Suprapubic skin (tissue), 4 donors: Measurements from ENCODE around the gene PARP1. TPM values are rescaled to one million over a fixed set of nuclear protein-coding genes. Genes with fewer than 3 reads are reported as not detected.

ENCODE experiments used
- DNase-seq, 2 donors: peaks; one replicate each; pipeline ENCODE4 v3.0.0-alpha.2; 2019; ENCODE audit warnings: low spot score in 2 of 2
- H3K27ac ChIP-seq: fragments of 200-600 bp; sonication (generic); one replicate; pipeline ENCODE4 v1.5.1; 2019
- H3K27me3 ChIP-seq: fragments of 200-600 bp; sonication (generic); one replicate; pipeline ENCODE4 v1.5.1; 2019
- H3K36me3 ChIP-seq: fragments of 200-600 bp; sonication (generic); one replicate; pipeline ENCODE4 v1.5.1; 2019
- H3K4me1 ChIP-seq: fragments of 200-600 bp; sonication (generic); one replicate; pipeline ENCODE4 v1.5.1; 2019
- H3K4me3 ChIP-seq: fragments of 200-600 bp; sonication (generic); one replicate; pipeline ENCODE4 v1.5.1; 2019; ENCODE audit warnings: mild to moderate bottlenecking
- H3K9me3 ChIP-seq: fragments of 200-600 bp; sonication (generic); one replicate; pipeline ENCODE4 v1.5.1; 2019
- CTCF ChIP-seq, 2 donors: fragments of 200-600 bp in 1 of 2; fragments of 450-650 bp in 1 of 2; sonication (generic) in 1 of 2; IDR thresholded peaks; one replicate each; pipeline ENCODE4 v1.5.1; 2016 to 2019; ENCODE audit warnings: antibody characterized with exemption in 2 of 2, mild to moderate bottlenecking in 1 of 2, moderate library complexity in 1 of 2
- EP300 ChIP-seq: sonication (generic); formaldehyde crosslinking; IDR thresholded peaks from one replicate; pipeline ENCODE4 v1.6.1; 2017; ENCODE audit warnings: antibody characterized with exemption
- POLR2A ChIP-seq, 2 donors: fragments of 450-650 bp; IDR thresholded peaks; one replicate each; pipeline ENCODE4 v1.6.1; 2017; ENCODE audit warnings: antibody characterized with exemption in 2 of 2, mild to moderate bottlenecking in 2 of 2, moderate library complexity in 2 of 2
- POLR2AphosphoS5 ChIP-seq, 3 donors: sonication (generic); formaldehyde crosslinking; IDR thresholded peaks; one replicate each; pipeline ENCODE4 v1.6.1; 2017; ENCODE audit warnings: antibody characterized with exemption in 3 of 3
- WGBS: methylation state at CpG from one replicate; pipeline ENCODE4 v1.1.5; 2018; 5-methylcytosine and 5-hydroxymethylcytosine counted together
- total RNA-seq, 4 donors: library from RNA; depleted of rRNA; stranded (reverse); fragments of >200 nt; gene quantifications; one replicate each; pipeline ENCODE4 v1.1.0, GENCODE V29; 2016

PARP1 gene
- total RNA-seq, 4 donors from 2014 or later: 55.7 to 70.0 (median 60.6) TPM

GRCh38 chr1:226355669-226356551 lies 52.0 kb downstream of the PARP1 start:
- Histone ChIP-seq H3K27me3 (no peaks in the 10 kb centered on the region), H3K36me3 (peaks cover 16% of the 10 kb centered on the region), H3K27ac (no peak overlapping the region), H3K4me1 (no peaks in the 10 kb centered on the region), H3K4me3 (no peak overlapping the region), H3K9me3 (no peaks in the 10 kb centered on the region)
- DNase-seq: no peak
- WGBS: 78% methylated on average over 6 of the region's 6 CpGs
- TF ChIP-seq EP300: no peak
- TF ChIP-seq CTCF (IDR thresholded peaks at IDR 0.05): no peak
- no peak for TF ChIP-seq POLR2AphosphoS5 (IDR thresholded peaks at IDR 0.05)
- no peak for TF ChIP-seq POLR2A (IDR thresholded peaks at IDR 0.05)

GRCh38 chr1:226355016-226355415 lies 52.9 kb downstream of the PARP1 start:
- Histone ChIP-seq H3K9me3 (no peaks in the 10 kb centered on the region), H3K4me1 (no peaks in the 10 kb centered on the region), H3K27me3 (no peaks in the 10 kb centered on the region), H3K27ac (no peak overlapping the region), H3K36me3 (peaks cover 10% of the 10 kb centered on the region), H3K4me3 (no peak overlapping the region)
- WGBS: 96% methylated on average over 9 of the region's 10 CpGs
- TF ChIP-seq CTCF (IDR thresholded peaks at IDR 0.05) (no peak), EP300 (no peak), POLR2A (IDR thresholded peaks at IDR 0.05) (no peak)
- no peak for DNase-seq

- TF ChIP-seq POLR2A (IDR thresholded peaks at IDR 0.05) (no peak), CTCF (IDR thresholded peaks at IDR 0.05) (no peak), EP300 (no peak), POLR2AphosphoS5 (IDR thresholded peaks at IDR 0.05) (no peak)
- H3K27me3 ChIP-seq: no peaks in the 10 kb centered on the region
- H3K9me3 ChIP-seq: no peaks in the 10 kb centered on the region
- 58% methylated on average over 14 of the region's 15 CpGs for WGBS
- no peak for DNase-seq
- H3K36me3 ChIP-seq: no peaks in the 10 kb centered on the region
- H3K27ac ChIP-seq: no peak overlapping the region
- no peaks in the 10 kb centered on the region for H3K4me1 ChIP-seq
- no peak overlapping the region for H3K4me3 ChIP-seq
These were observed 54.0 kb downstream of the PARP1 start for GRCh38 chr1:226353698-226354525.

- no peak overlapping the region for H3K4me3 ChIP-seq
- H3K27me3 ChIP-seq: no peaks in the 10 kb centered on the region
- H3K27ac ChIP-seq: no peak overlapping the region
- no peaks in the 10 kb centered on the region for H3K4me1 ChIP-seq
- no peak for DNase-seq
- H3K9me3 ChIP-seq: no peaks in the 10 kb centered on the region
- 91% methylated on average over 3 of the region's 3 CpGs for WGBS
- H3K36me3 ChIP-seq: no peaks in the 10 kb centered on the region
- no peak for TF ChIP-seq POLR2A (IDR thresholded peaks at IDR 0.05)
- TF ChIP-seq CTCF (IDR thresholded peaks at IDR 0.05): no peak
- TF ChIP-seq EP300: no peak
- no peak for TF ChIP-seq POLR2AphosphoS5 (IDR thresholded peaks at IDR 0.05)
These were observed 56.2 kb downstream of the PARP1 start for GRCh38 chr1:226351709-226352108.

GRCh38 chr1:226350519-226350865 lies 57.4 kb downstream of the PARP1 start:
- 54% methylated on average over 9 of the region's 9 CpGs for WGBS
- no peak overlapping the region for H3K27ac ChIP-seq
- H3K4me3 ChIP-seq: no peak overlapping the region
- no peaks in the 10 kb centered on the region for H3K9me3 ChIP-seq
- no peak for DNase-seq
- H3K36me3 ChIP-seq: no peaks in the 10 kb centered on the region
- H3K27me3 ChIP-seq: no peaks in the 10 kb centered on the region
- TF ChIP-seq POLR2AphosphoS5 (IDR thresholded peaks at IDR 0.05) (no peak), EP300 (no peak), POLR2A (IDR thresholded peaks at IDR 0.05) (no peak), CTCF (IDR thresholded peaks at IDR 0.05) (no peak)
- no peaks in the 10 kb centered on the region for H3K4me1 ChIP-seq
